ENCODE measurements around the gene HSPE1.

GRCh38 chr2:197486175-197486574 lies 14.0 kb upstream of the HSPE1 start:
- TF ChIP-seq, protein P1, sequence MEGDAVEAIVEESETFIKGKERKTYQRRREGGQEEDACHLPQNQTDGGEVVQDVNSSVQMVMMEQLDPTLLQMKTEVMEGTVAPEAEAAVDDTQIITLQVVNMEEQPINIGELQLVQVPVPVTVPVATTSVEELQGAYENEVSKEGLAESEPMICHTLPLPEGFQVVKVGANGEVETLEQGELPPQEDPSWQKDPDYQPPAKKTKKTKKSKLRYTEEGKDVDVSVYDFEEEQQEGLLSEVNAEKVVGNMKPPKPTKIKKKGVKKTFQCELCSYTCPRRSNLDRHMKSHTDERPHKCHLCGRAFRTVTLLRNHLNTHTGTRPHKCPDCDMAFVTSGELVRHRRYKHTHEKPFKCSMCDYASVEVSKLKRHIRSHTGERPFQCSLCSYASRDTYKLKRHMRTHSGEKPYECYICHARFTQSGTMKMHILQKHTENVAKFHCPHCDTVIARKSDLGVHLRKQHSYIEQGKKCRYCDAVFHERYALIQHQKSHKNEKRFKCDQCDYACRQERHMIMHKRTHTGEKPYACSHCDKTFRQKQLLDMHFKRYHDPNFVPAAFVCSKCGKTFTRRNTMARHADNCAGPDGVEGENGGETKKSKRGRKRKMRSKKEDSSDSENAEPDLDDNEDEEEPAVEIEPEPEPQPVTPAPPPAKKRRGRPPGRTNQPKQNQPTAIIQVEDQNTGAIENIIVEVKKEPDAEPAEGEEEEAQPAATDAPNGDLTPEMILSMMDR (IDR thresholded peaks at IDR 0.05; ENCODE audit: extremely low read depth in 1 of 2, insufficient read depth in 1 of 2, low read depth in 1 of 2, low read length in 2 of 2), result no peak
- TF ChIP-seq POLR2AphosphoS5 (IDR thresholded peaks at IDR 0.05; ENCODE audit: insufficient read depth, low read depth, low read length) (no peak), POLR2A (IDR thresholded peaks at IDR 0.05; ENCODE audit: low read depth, low read length) (no peak), MAX (IDR thresholded peaks at IDR 0.05; ENCODE audit: insufficient read depth, insufficient read length) (no peak), EZH2 (IDR thresholded peaks at IDR 0.05; ENCODE audit: borderline replicate concordance, low read depth, low read length, severe bottlenecking) (no peak)
